ENCODE data around the gene PHYHD1. TPM values are rescaled to one million over a fixed set of nuclear protein-coding genes. Genes with fewer than 3 reads are reported as not detected.

PHYHD1 gene
- total and polyA plus RNA-seq, 10 of the 15 experiments (the other 5 are each of a cell fraction or from before 2014, with no cell fraction given) = 0.09 to 0.17 TPM; not detected in 8

GRCh38 chr9:128906741-128907140 is 14.0 kb upstream of the PHYHD1 start:
- 66% methylated on average over 2 of the region's 2 CpGs for WGBS (ENCODE audit: insufficient coverage, insufficient replicate concordance, low lambda C conversion rate, missing lambda C conversion rate)
- RAD21 ChIA-PET (ENCODE audit: unreplicated experiment) = no interaction called here

More at GRCh38 chr9:128906741-128907140, 14.0 kb upstream of the PHYHD1 start:
- intact Hi-C loops (cut with micrococcal nuclease; ENCODE audit: unreplicated experiment) (no loop called here), in situ Hi-C loops (cut with MboI) (no loop called here)
- ChIA-PET SMC1A (ENCODE audit: uncharacterized antibody, unreplicated experiment) (no interaction called here), POLR2A (interaction anchor here (0.6 kb wide), 1 partner anchor 83 kb away, joined by 5 read pairs; no protein-coding TSS in a partner anchor), CTCF (no interaction called here)
- H3K36me3 ChIP-seq (ENCODE audit: control insufficient read depth in 2 of 2, insufficient read depth in 2 of 2, low read length in 1 of 2) = peaks cover 8 to 28% of the 10 kb centered on the region in 2 experiments; a peak in 3 of 4 replicates
- no peaks in the 10 kb centered on the region for H4K20me1 ChIP-seq (ENCODE audit: control insufficient read depth, insufficient read depth)
- no peaks in the 10 kb centered on the region for H3K9me3 ChIP-seq (replicated peaks; ENCODE audit: control insufficient read depth, insufficient read depth, low read length)
- H3K4me1 ChIP-seq (ENCODE audit: control insufficient read depth, insufficient read depth, low read length) = peaks cover 12% of the 10 kb centered on the region
- H3K4me2 ChIP-seq (ENCODE audit: control insufficient read depth, insufficient read depth) = no peak overlapping the region
- BruUV-seq (replicated peaks) = no TSS peak
- no peaks in the 10 kb centered on the region for H3K79me2 ChIP-seq (ENCODE audit: control insufficient read depth, insufficient read depth, low read length)
- no peak overlapping the region for H3K4me3 ChIP-seq
- H2AFZ ChIP-seq (ENCODE audit: control insufficient read depth, low read depth, low read length) = no peak overlapping the region
- no peaks in the 10 kb centered on the region for H3K27me3 ChIP-seq (replicated peaks in 1 of 2; ENCODE audit: control insufficient read depth in 2 of 2, insufficient read depth in 2 of 2, low read length in 1 of 2)
- TF ChIP-seq POU2F2 (IDR thresholded peaks at IDR 0.05; ENCODE audit: borderline replicate concordance, low read depth, low read length) (no peak), RFX5 (IDR thresholded peaks at IDR 0.05; ENCODE audit: low read depth, low read length) (no peak), SIX5 (IDR thresholded peaks at IDR 0.05; ENCODE audit: low read depth, low read length, severe bottlenecking) (no peak), NR2C2 (IDR thresholded peaks at IDR 0.05; ENCODE audit: borderline replicate concordance, control insufficient read depth, insufficient read length, low read depth) (no peak), IKZF1 (conservative IDR thresholded peaks at IDR 0.05) (no peak), YY1 (IDR thresholded peaks at IDR 0.05; ENCODE audit: low read depth, low read length) (no peak), SMC3 (IDR thresholded peaks at IDR 0.05; ENCODE audit: borderline replicate concordance, low read length) (no peak), ZNF384 (IDR thresholded peaks at IDR 0.05; ENCODE audit: borderline replicate concordance, low read depth, low read length) (no peak), EED (IDR thresholded peaks at IDR 0.05; ENCODE audit: low read depth) (no peak), RCOR1 (conservative IDR thresholded peaks at IDR 0.05; ENCODE audit: low read depth, low read length) (no peak), RAD51 (IDR thresholded peaks at IDR 0.05) (no peak), FOS (IDR thresholded peaks at IDR 0.05; ENCODE audit: borderline replicate concordance, extremely low read depth, insufficient read length) (no peak), ZBTB33 (IDR thresholded peaks at IDR 0.05) (no peak), MLLT1 (IDR thresholded peaks at IDR 0.05) (no peak), ZNF622 (IDR thresholded peaks at IDR 0.05) (no peak), TCF7 (IDR thresholded peaks at IDR 0.05; ENCODE audit: borderline replicate concordance) (no peak), BACH1 (IDR thresholded peaks at IDR 0.05; ENCODE audit: borderline replicate concordance) (no peak)
- no peak overlapping the region for H3K9ac ChIP-seq (ENCODE audit: control insufficient read depth, insufficient read depth, low read length)
- no peak overlapping the region for H3K27ac ChIP-seq (ENCODE audit: control insufficient read depth, insufficient read depth)
- FAIRE-seq (no peak), ATAC-seq (no peak), DNase-seq (ENCODE audit: low read depth, low spot score) (no peak)
